ENCODE measurements around the gene SMARCA2.
A peak's percentile ranks its signal among the peaks of the same experiment; 100 is the strongest.

SMARCA2 gene

DNA sequence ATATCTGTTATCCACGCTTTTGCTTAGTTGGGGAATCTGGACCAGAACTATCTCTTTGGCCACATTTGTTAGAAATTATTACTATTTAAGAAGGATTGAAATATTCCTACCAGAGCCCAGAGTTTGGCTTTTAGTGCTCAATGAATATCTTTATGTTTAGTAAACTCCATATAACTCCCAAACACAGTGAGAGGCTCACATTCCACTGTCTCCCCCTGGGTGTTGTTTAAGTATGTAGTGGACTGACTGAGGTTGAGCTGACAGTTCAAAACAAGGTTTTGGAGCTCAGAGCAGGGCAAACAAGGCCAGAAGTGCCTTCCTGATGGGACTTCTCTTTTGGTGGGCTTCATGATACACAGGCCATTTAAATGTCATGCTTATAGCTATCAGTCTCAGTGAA is 216.0 kb downstream of the SMARCA2 start:
- DNase-seq (ENCODE audit: extremely low read depth, low read depth) = no peak
- TF ChIP-seq, protein P1, sequence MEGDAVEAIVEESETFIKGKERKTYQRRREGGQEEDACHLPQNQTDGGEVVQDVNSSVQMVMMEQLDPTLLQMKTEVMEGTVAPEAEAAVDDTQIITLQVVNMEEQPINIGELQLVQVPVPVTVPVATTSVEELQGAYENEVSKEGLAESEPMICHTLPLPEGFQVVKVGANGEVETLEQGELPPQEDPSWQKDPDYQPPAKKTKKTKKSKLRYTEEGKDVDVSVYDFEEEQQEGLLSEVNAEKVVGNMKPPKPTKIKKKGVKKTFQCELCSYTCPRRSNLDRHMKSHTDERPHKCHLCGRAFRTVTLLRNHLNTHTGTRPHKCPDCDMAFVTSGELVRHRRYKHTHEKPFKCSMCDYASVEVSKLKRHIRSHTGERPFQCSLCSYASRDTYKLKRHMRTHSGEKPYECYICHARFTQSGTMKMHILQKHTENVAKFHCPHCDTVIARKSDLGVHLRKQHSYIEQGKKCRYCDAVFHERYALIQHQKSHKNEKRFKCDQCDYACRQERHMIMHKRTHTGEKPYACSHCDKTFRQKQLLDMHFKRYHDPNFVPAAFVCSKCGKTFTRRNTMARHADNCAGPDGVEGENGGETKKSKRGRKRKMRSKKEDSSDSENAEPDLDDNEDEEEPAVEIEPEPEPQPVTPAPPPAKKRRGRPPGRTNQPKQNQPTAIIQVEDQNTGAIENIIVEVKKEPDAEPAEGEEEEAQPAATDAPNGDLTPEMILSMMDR (IDR thresholded peaks at IDR 0.05; ENCODE audit: low read depth, low read length) = no peak

DNA sequence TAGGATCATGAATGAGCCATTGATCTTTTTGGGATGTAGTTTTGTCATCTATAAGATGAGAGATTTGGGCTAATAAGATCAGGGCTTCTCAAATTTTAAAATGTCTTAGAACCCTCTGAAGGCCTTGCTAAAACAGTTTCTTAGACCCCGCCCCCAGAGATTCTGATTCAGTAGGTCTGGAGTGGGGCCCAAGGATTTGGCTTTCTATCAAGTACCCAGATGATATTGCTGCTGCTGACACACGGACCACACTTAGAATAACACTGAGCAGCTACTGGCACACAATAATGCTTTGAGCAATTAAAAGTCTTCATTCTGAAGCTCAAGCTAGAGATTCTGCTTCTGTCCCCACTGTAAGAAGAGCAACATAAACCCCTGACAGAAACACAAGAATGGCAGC is 216.7 kb downstream of the SMARCA2 start:
- TF ChIP-seq, protein P1 (IDR thresholded peaks at IDR 0.05; ENCODE audit: low read depth, low read length) = no peak

DNA sequence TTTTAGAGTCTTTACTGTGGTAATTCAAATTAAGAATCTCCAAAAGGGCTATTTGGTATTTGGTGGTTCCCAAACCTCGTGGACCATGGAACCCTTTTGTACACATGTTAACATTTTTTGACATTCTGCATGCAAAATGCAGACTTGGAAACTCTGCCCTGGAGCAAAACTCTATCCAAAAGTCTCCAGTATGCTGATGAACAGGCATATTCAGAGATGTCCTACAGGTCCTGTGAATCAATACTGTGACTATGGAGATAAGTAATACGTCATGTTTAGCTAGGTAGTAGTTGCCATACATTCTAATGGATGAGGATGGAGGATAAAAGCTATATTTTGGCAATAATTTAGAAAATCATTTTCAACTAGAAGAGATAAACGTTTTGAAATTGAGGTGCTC is 218.1 kb downstream of the SMARCA2 start:
- no peak for DNase-seq (ENCODE audit: extremely low read depth, low read depth)
- TF ChIP-seq, protein P1 (IDR thresholded peaks at IDR 0.05; ENCODE audit: low read depth, low read length) = no peak

More for the DNA sequence above, 216.7 kb downstream of the SMARCA2 start:
- DNase-seq (ENCODE audit: extremely low read depth, low read depth) = peak; percentile 12

DNA sequence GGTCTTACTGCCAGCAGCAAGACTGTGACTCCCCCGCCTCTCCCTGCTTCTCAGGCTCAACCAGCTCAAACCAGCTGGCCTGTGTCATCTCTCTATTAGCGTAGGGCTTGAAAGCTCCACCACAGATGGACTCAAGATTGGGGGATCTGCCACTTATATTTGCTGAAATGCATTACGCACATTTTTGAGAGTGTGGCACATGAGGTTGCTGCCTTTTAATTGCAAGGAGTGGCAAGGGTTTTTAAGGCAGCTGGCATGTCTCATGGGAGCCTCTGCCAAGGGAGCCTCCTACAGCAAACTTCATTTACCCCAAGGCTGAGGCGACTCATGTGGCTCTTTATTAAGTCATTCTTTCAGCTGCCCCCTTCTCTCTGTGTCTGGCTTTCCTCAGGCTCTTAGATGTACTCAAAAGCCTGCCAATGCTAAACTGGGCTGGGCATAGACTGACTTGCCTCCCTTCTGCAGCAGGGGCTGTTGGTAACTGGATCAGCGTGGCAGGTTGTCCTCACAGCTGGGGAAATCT is 219.3 kb downstream of the SMARCA2 start:
- TF ChIP-seq, protein P1 (IDR thresholded peaks at IDR 0.05; ENCODE audit: low read depth, low read length) = no peak
- DNase-seq (ENCODE audit: extremely low read depth, low read depth) = no peak

DNA sequence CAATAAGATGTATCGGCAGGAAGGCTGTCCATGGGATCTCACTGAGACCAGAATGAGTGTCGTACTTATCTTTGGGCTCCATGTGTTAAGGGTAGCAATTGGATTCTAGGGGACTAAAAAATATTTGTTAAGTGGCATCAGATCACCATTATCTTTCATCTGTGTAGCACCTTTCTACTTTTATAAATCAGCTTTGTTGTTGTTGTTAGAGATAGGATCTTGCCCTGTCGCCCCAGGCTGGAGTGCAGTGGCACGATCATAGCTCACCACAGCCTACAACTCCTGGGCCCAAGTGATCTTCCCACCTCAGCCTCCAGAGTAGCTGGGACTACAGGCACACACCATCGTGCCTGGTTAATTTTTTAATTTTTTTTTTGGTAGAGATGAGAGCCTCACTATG is 220.5 kb downstream of the SMARCA2 start:
- TF ChIP-seq, protein P1 (IDR thresholded peaks at IDR 0.05; ENCODE audit: low read depth, low read length) = no peak
- no peak for DNase-seq (ENCODE audit: extremely low read depth, low read depth)

DNA sequence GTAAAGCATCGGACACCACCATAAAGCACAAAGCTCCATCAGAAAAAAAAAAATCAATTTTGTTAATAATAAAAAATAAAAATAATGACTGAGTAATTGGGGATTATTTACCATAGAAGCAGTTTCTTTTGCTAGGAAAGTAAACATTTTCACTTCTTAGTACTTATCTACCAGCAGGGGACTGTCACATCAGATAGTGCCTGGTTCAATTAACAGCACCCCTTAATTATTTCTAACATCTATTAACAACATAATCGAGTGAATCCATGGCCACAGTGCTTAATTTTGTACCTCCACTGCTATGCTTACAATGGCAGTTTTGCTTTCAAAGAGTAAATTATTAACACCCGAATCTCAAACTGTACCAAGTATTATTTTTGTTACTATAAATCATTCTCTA is 221.7 kb downstream of the SMARCA2 start:
- no peak for DNase-seq (ENCODE audit: extremely low read depth, low read depth)
- TF ChIP-seq, protein P1 (IDR thresholded peaks at IDR 0.05; ENCODE audit: low read depth, low read length) = no peak

- TF ChIP-seq, protein P1 (IDR thresholded peaks at IDR 0.05; ENCODE audit: low read depth, low read length) = peak; percentile 35
- DNase-seq (ENCODE audit: extremely low read depth, low read depth) = peak; percentile 50
These were observed 226.3 kb downstream of the SMARCA2 start for GRCh38 chr9:2241461-2241835.
